Parathyroid adenoma (tissue), 2 donors: ENCODE data around the gene CLPSL2.

Source experiments
- H2AFZ ChIP-seq: fragments of 300-600 bp; sonication (generic); one replicate; pipeline ENCODE4 v1.7.0; 2017; ENCODE audit warnings: antibody characterized with exemption, mild to moderate bottlenecking
- H3K27ac ChIP-seq: fragments of 300-600 bp; sonication (generic); one replicate; pipeline ENCODE4 v1.7.0; 2017
- H3K27me3 ChIP-seq: fragments of 300-600 bp; sonication (generic); one replicate; pipeline ENCODE4 v1.7.0; 2017; ENCODE audit warnings: low read length; ENCODE audit not compliant: control insufficient read depth, insufficient read depth
- H3K36me3 ChIP-seq: fragments of 300-600 bp; sonication (generic); one replicate; pipeline ENCODE4 v1.7.0; 2017; ENCODE audit warnings: low read length; ENCODE audit not compliant: control insufficient read depth, insufficient read depth
- H3K4me1 ChIP-seq: fragments of 300-600 bp; sonication (generic); one replicate; pipeline ENCODE4 v1.7.0; 2017; ENCODE audit warnings: control low read depth
- H3K4me2 ChIP-seq: fragments of 300-600 bp; sonication (generic); one replicate; pipeline ENCODE4 v1.7.0; 2017; ENCODE audit warnings: low read length
- H3K4me3 ChIP-seq: fragments of 300-600 bp; sonication (generic); one replicate; pipeline ENCODE4 v1.7.0; 2017; ENCODE audit warnings: low read depth, low read length
- H3K79me2 ChIP-seq: fragments of 300-600 bp; sonication (generic); one replicate; pipeline ENCODE4 v1.7.0; 2017; ENCODE audit warnings: control low read depth
- H3K9ac ChIP-seq: fragments of 300-600 bp; sonication (generic); one replicate; pipeline ENCODE4 v1.7.0; 2017; ENCODE audit warnings: mild to moderate bottlenecking
- H3K9me3 ChIP-seq: fragments of 300-600 bp; sonication (generic); one replicate; pipeline ENCODE4 v1.7.0; 2017; ENCODE audit warnings: low read length; ENCODE audit not compliant: control insufficient read depth
- TF ChIP-seq, protein P1 (sequence below): fragments of 300-600 bp; sonication (generic); IDR thresholded peaks from one replicate; pipeline ENCODE4 v1.7.0; 2017; ENCODE audit warnings: antibody characterized with exemption, mild to moderate bottlenecking
- donor health status: primary hyperparathyroidism.

The CLPSL2 gene

DNA sequence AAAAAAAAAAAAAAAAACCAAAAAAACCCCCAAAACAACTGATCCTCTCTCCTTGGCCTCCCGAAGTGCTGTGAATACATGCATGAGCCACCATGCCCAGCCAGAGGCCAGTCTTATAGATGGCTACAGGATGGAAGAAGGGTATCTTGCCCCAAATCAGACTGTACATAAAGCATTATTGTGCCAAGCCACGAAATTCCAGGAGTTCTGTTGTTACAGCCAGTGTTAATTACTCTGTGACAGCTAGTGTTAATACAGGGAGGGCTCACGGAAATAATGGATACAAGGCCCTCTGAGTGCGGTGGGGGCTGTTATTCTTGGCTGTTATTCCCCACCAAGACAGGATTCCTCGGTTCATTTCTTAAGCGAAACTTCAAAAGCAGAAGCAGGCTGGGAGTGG is 1.4 kb upstream of the CLPSL2 start:
- TF ChIP-seq, protein P1, sequence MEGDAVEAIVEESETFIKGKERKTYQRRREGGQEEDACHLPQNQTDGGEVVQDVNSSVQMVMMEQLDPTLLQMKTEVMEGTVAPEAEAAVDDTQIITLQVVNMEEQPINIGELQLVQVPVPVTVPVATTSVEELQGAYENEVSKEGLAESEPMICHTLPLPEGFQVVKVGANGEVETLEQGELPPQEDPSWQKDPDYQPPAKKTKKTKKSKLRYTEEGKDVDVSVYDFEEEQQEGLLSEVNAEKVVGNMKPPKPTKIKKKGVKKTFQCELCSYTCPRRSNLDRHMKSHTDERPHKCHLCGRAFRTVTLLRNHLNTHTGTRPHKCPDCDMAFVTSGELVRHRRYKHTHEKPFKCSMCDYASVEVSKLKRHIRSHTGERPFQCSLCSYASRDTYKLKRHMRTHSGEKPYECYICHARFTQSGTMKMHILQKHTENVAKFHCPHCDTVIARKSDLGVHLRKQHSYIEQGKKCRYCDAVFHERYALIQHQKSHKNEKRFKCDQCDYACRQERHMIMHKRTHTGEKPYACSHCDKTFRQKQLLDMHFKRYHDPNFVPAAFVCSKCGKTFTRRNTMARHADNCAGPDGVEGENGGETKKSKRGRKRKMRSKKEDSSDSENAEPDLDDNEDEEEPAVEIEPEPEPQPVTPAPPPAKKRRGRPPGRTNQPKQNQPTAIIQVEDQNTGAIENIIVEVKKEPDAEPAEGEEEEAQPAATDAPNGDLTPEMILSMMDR = no peak
- no peaks in the 10 kb centered on the region for H3K79me2 ChIP-seq
- H3K27me3 ChIP-seq = no peaks in the 10 kb centered on the region

DNA sequence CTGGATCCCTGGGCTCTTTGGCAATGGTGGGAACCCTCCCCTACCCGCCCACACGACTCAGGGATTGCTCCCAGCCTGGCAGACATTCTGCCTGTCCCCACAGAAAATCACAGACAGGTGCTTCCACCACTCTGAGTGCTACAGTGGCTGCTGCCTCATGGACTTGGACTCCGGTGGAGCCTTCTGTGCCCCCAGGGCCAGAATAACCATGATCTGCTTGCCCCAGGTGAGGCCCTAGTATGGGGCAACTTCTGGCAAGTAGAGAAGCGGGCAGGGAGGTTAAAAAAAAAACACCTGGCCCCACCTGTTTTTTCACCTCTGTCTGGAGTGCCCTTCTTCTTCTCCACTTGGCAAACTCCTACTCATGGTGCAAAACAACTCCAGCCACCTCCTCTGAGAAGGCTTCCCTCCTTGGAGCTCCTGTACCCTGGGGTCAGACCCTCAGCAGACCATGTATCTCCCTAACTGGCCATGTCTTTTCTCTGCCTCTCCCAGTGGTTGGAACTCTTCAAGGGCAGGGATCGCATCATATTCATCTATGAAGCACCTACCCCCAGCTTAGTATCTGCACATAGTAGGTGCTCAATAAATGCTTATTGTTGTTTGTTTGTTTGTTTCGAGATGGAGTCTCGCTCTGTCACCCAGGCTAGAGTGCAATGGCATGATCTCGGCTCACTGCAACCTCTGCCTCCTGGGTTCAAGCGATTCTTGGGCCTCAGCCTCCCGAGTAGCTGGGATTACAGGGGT is 1.1 kb downstream of the CLPSL2 start:
- H3K4me3 ChIP-seq = no peak overlapping the region
- H3K9me3 ChIP-seq = no peaks in the 10 kb centered on the region
- no peak overlapping the region for H3K9ac ChIP-seq
- H3K27ac ChIP-seq = no peak overlapping the region
- no peaks in the 10 kb centered on the region for H3K79me2 ChIP-seq
- H3K4me2 ChIP-seq = no peak overlapping the region
- H3K27me3 ChIP-seq = no peaks in the 10 kb centered on the region
- TF ChIP-seq, protein P1 = no peak
- H3K36me3 ChIP-seq = no peaks in the 10 kb centered on the region
- no peaks in the 10 kb centered on the region for H3K4me1 ChIP-seq
- no peak overlapping the region for H2AFZ ChIP-seq

More for the DNA sequence above, 1.4 kb upstream of the CLPSL2 start:
- Histone ChIP-seq H3K36me3 (no peaks in the 10 kb centered on the region), H2AFZ (no peak overlapping the region), H3K4me3 (no peak overlapping the region), H3K9me3 (no peaks in the 10 kb centered on the region), H3K9ac (no peak overlapping the region), H3K27ac (no peak overlapping the region), H3K4me2 (no peak overlapping the region), H3K4me1 (no peaks in the 10 kb centered on the region)

DNA sequence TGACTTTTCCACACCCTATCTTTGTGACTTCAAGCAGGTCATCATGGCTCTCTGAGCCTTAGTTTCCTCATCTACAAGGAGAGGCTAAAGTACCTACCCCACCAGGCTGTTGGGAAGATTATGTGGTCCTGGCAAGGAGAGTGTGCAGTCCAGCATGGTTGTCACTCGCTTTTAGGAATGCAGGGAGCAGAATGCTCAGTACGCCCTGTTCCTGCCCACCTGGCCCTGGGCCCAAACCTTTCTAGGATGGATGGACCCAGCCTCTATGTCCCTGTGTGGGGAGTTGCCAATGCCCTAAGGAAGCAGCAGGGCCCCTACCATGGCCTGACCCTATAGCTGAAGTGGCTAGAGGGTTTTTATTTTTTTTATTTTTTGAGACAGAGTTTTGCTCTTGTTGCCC is 2.0 kb downstream of the CLPSL2 start:
- Histone ChIP-seq H3K79me2 (no peaks in the 10 kb centered on the region), H3K27me3 (no peaks in the 10 kb centered on the region), H3K4me1 (no peaks in the 10 kb centered on the region), H3K27ac (no peak overlapping the region), H3K9me3 (no peaks in the 10 kb centered on the region), H3K36me3 (no peaks in the 10 kb centered on the region), H2AFZ (no peak overlapping the region), H3K9ac (no peak overlapping the region), H3K4me2 (no peak overlapping the region), H3K4me3 (no peak overlapping the region)
- TF ChIP-seq, protein P1 = no peak

DNA sequence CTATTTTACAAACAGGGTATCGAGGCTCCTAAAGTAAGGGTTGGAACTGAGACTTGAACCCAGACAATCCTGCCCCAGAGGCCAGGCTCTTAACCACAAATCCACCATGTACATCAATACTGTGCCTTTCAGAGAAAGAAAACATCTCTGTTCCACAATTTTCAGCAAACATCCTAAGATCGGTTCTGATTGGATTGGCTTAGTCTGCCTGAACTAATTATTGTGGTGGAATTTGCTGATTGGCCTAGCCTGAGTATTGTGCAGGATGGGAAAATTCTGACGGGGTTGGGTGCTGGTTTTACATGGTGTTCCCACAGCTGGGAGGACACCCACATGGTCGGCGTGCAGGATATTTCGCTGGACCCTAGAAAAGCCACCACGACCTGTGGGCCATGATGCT is 4.3 kb downstream of the CLPSL2 start, which contains the start of gene CLPSL1:
TSS of gene CLPSL1 (plus strand) at position 301 of the 400 bp plus-strand sequence. CDS start at position 393, 92 bp downstream.
- H3K9me3 ChIP-seq = no peaks in the 10 kb centered on the region

More for the DNA sequence above, 4.3 kb downstream of the CLPSL2 start, which contains the start of gene CLPSL1:
- Histone ChIP-seq H3K4me3 (no peak within 1 kb of the TSS), H3K4me1 (no peaks in the 10 kb centered on the region), H3K79me2 (no peaks in the 10 kb centered on the region), H2AFZ (no peak within 1 kb of the TSS), H3K9ac (no peak within 1 kb of the TSS), H3K4me2 (no peak within 1 kb of the TSS), H3K27me3 (no peaks in the 10 kb centered on the region), H3K36me3 (no peaks in the 10 kb centered on the region), H3K27ac (no peak within 1 kb of the TSS)
- TF ChIP-seq, protein P1 = no peak
